NCI-H1694 (cell line): ENCODE measurements around the gene ZNF691.
"Not testable (repeated sequence)": the region's sequence is repeated elsewhere in the genome, so short reads cannot be mapped to it uniquely, and the experiment has no call there.

Experiments used
- DNase-seq: peaks from one replicate; lab custom pipeline; 2025; lab: John Stamatoyannopoulos, UW

Gene ZNF691

DNA sequence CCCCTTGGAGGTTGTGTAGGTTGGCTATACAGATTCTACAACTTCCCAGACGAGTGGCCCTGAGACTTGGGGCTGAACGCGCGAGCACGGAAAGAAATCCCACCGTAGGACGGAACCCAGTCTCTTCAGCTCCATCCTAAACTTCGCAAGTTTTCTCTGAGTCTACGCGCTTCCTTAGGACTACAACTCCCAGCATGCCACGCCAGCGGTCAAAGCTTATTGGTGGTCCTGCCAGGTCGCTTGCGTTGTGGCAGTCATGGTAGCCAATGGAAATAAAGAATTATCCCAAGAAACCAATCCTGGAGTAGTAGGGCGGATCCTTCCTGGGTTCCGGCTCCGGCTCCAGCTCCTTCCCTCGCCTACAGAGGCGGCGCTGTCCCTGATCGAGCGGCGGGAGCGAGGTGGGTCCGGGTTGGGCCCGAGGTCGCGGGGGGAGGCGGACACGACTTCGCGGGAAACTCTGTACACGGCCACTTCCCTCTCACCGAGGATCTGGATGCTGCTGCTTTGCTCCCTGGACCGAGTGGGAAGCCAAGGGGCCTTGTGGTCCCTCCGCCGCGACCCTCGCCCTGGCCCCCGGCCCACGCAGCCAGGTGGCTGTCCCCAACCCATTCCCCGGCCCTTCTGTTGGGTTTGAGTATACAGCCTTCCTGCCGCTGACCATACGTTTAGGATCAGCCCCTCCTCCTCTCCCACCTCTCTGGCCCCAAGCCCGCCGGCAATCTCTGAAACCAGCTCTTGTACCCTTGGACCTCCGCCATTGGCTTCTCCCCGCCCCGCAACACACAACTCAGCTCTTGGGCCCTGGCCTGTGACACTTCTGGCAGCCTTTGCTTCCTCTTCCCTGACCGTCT lies at the start of gene ZNF691:
Gene ZNF691 (plus strand): TSS at position 357 of the 854 bp plus-strand sequence. CDS start 3,046 bp downstream, outside the sequence.
- peak; percentile 97 for DNase-seq

GRCh38 chr1:42797414-42797813 lies 49.0 kb upstream of the ZNF691 start:
- DNase-seq, result no peak

DNA sequence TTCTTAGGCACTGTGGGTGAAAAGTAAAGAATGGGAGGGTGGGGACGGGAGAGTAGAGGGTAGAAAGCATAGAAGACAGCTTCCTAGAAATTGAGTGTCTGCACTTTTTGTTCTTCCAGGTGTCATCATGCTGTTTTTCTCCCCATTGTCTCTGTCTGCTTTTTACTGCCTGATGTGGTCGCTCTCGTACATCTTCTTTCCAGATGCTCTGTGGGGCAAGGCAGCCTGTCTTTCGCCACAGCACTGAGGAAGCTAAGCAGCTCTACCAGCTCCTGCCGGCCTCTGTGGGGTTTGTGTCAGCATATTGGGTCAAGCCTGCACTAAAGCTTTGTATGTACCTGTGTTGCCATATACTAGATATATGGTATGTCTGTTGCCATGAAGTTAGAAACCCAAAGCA lies 48.4 kb upstream of the ZNF691 start:
- no peak for DNase-seq

DNA sequence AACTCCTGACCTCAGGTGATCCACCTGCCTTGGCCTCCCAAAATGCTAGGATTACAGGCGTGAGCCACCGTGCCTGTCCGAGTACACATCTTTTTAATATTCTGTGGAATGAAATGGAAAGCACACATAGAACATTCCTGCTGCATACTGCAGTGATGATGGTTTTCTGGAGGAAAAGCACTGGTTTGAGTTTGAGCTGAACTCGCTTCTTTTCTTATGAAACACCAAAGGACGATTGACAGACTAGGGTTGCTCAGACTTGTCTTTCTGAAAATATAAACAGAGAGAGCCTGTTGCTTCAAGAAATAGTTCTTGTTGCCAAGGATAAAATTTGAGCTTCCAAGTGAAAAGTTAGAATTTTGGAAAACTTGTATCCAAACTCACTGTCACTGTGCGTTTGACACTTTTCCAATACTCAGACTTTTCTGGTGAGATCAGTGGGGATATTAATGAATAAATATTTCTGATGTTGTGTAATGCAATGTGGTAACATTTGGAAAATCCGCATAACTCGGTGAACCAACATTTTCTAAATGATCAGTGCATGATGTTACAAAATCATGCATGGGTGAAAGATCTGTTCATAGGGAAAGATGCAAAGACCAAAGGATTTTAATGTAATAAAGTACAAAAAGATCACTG lies 44.5 kb upstream of the ZNF691 start:
- DNase-seq, result no peak

GRCh38 chr1:42806171-42806570 lies 40.2 kb upstream of the ZNF691 start:
- no peak for DNase-seq

GRCh38 chr1:42806593-42806992 lies 39.8 kb upstream of the ZNF691 start:
- DNase-seq, result no peak

DNA sequence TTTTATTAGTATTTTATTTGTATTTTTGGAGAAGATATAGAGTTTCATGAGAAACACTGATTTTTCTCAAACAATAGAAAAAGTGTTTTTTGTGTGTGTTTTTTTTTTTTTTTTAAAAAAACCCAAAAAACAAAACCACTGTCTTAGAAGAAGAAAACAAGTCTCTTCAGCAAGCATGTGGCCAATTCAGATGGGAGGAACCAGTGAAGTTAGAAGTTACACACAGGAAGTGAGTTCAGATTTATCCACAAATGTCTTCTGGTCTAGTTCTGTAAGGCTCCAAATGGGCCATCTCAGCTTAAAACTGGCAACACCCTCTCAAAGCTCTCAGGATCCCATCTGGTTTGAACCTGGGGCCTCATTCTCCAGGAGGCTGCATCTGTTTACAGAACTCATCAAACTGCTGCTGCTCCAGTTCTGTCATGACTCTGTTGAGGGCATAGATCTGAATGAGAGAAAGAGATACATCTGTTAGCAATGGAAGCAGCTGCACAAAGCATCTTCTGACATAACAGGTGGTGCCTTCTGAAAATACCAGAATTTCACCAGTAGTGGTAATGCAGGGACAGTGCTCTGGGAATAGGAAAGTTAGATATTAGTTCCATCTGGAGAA lies 39.3 kb upstream of the ZNF691 start:
- peak; percentile 79 for DNase-seq

DNA sequence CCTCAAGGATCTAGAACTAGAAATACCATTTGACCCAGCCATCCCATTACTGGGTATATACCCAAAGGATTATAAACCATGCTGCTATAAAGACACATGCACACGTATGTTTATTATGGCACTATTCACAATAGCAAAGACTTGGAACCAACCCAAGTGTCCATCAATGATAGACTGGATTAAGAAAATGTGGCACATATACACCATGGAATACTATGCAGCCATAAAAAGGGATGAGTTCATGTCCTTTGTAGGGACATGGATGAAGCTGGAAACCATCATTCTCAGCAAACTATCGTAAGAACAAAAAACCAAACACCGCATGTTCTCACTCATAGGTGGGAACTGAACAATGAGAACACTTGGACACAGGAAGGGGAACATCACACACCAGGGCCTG lies 31.6 kb upstream of the ZNF691 start:
- not testable (repeated sequence) for DNase-seq

GRCh38 chr1:42815941-42816584 lies 30.4 kb upstream of the ZNF691 start:
- no peak for DNase-seq

- DNase-seq, result peak; percentile 85
Measured at GRCh38 chr1:42816585-42817439, 29.6 kb upstream of the ZNF691 start, which contains the start of the genes ERMAP and SVBP. TSS of gene ERMAP (plus strand) at chr1:42817122. CDS start at chr1:42830449, 13,327 bp downstream. TSS of gene SVBP (minus strand) at chr1:42817397. CDS start at chr1:42816544, 853 bp downstream.

DNA sequence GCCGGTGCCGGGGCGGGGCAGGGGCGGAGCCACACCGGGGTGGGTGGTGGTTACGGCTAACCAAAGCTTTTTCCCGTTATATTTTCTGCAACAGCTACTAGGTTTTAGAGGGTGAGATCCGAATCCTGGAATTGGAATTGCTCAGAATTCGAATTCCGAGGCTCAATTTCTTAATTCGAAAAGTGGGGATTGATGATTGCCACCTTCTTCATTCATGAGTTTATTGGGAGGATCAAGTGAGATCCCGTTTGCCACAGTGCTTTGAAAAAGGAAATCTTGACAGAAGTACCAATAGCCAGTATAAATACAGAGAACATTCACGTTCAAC lies 29.0 kb upstream of the ZNF691 start:
- DNase-seq, result no peak

- no peak for DNase-seq
Measured at GRCh38 chr1:42817976-42818375, 28.4 kb upstream of the ZNF691 start.

- no peak for DNase-seq
Measured at GRCh38 chr1:42820813-42821212, 25.6 kb upstream of the ZNF691 start.

- DNase-seq, result no peak
Measured at GRCh38 chr1:42821690-42822089, 24.7 kb upstream of the ZNF691 start.

DNA sequence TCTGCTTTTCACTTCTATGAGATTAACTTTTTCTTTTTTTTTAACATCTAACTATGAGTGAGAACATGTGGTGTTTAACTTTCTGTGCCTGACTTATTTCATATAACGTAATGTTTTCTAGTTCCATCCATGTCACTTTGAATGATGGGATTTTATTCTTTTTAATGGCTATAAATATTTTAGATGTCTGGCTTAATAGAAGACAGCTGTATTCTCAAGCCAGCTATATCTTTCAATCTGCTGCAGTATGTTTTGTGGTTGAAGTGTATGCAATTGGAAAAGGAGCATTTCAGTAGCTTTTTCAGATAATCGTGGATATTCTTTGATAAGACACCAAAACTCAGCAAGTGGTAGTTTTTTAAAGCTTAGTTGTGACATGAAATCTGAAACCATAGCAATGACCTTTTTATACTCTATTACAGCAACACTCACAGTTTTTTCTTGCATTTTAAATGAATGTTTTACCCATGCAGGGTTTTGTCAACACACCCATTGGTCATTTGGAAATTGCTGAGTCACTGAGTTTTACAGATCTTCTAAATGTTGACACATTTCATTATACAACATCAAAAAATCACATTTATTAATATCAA lies 23.5 kb upstream of the ZNF691 start:
- no peak for DNase-seq

GRCh38 chr1:42824481-42825035 lies 21.9 kb upstream of the ZNF691 start:
- DNase-seq, result no peak

DNA sequence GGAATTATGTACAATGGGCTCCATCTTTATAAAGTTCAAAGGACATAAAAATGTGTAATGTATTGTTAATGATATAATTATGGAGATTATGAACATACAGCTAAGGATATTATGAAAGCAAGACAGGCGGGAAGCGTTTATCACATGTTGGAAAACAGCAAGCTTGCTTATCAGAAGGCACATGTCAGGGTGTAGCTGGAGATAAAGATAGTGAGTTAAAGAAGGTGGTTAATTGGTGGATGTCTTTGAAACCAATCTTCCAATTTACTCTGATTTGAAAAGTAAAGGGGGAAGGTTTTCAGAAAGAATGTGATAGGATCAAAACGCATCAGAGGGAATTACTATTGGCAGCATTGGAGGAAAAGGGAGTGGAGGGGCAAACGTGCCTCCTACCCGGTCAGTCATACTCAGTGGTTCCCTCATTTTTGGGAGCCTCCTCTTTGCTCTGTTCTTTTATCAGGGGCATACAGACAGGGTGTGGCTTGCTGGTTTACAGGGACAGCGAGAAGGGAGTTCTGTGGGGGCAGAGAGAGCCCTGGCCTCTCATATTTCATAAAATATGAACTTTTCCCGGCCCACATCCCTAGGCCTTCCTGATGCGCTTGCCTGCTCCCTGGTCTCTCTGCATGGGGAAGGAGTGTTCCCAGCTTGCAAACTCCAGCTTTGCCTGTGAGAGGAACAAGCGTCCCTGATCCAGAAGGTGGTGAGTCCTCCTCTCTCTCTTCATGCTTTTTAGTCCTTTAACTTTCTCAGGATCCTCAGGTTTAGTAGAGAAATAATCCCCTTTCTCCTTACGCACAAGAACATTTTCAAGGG lies 21.2 kb upstream of the ZNF691 start:
- DNase-seq, result no peak

DNA sequence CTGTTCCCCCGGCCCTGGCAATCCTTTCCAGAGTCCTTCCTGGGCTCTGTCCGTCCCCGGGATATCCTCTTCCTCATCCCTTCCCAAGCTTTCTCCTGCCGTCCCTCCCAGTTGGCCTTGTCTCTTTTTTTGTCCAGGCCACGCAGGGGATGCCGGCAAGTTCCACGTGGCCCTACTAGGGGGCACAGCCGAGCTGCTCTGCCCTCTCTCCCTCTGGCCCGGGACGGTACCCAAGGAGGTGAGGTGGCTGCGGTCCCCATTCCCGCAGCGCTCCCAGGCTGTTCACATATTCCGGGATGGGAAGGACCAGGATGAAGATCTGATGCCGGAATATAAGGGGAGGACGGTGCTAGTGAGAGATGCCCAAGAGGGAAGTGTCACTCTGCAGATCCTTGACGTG lies 15.8 kb upstream of the ZNF691 start:
- DNase-seq, result no peak

- DNase-seq, result no peak
Measured at GRCh38 chr1:42831273-42831672, 15.1 kb upstream of the ZNF691 start.
